ENCODE data around the gene S100A12.

The S100A12 gene

GRCh38 chr1:153364766-153365666 is 10.4 kb downstream of the S100A12 start:
- DNase-seq: no peak

GRCh38 chr1:153364156-153364555 is 11.3 kb downstream of the S100A12 start:
- DNase-seq: no peak

DNA sequence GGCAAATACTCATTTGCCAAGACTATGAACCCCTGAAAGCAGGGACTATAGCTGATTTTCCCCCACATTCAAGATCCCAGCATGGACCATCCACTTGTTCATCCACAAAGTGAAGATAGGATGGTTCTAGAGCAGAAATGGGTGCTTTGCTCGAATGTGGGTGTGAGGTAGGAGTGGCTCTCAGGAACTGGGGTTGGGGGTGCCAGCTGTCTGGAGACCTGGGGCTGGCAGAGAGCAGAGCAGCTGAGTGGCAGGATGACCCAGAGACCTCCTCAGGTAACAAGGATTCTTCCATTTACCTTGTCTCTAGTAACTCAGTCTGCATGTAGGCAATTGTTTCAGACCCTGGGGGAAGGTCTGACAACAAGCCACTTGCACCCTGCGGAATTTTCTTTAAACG is 11.8 kb downstream of the S100A12 start:
- no peak for DNase-seq

GRCh38 chr1:153362187-153362775 is 13.1 kb downstream of the S100A12 start:
- no peak for DNase-seq

GRCh38 chr1:153361480-153362109 is 13.8 kb downstream of the S100A12 start:
- no peak for DNase-seq

GRCh38 chr1:153360592-153361479 is 14.6 kb downstream of the S100A12 start:
- DNase-seq: no peak

- DNase-seq: no peak
These were observed 15.2 kb downstream of the S100A12 start for GRCh38 chr1:153360190-153360589.

DNA sequence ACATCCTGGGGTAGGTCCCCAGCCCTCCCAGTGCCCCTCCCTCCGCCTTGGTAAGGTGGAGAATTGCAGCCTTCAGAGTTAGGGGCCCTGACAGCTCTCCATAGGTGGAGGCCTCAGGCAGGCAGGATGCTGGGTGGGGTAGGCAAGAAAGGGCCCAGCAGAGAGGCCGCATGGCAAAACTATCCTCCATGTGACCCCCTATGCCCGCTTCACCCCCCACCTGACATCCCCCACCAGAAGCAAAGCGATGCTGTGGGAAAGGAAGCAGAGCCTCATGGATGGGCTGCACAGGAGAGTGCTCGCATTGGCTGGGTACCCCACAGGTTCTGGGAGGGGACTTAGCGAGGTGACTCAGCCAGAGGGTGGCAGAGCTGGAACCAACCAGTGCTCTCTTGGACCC is 16.2 kb downstream of the S100A12 start:
- no peak for DNase-seq

GRCh38 chr1:153358691-153358975 is 16.8 kb downstream of the S100A12 start:
- no peak for DNase-seq

GRCh38 chr1:153357853-153358690 is 17.3 kb downstream of the S100A12 start, which contains the start of gene S100A9:
Gene S100A9, plus strand, starts transcription at chr1:153357854. Its CDS starts 430 bp downstream, at chr1:153358284.
- DNase-seq: no peak

- no peak for DNase-seq
These were observed 18.2 kb downstream of the S100A12 start for GRCh38 chr1:153357076-153357852.

GRCh38 chr1:153356392-153357075 is 18.9 kb downstream of the S100A12 start:
- no peak for DNase-seq

DNA sequence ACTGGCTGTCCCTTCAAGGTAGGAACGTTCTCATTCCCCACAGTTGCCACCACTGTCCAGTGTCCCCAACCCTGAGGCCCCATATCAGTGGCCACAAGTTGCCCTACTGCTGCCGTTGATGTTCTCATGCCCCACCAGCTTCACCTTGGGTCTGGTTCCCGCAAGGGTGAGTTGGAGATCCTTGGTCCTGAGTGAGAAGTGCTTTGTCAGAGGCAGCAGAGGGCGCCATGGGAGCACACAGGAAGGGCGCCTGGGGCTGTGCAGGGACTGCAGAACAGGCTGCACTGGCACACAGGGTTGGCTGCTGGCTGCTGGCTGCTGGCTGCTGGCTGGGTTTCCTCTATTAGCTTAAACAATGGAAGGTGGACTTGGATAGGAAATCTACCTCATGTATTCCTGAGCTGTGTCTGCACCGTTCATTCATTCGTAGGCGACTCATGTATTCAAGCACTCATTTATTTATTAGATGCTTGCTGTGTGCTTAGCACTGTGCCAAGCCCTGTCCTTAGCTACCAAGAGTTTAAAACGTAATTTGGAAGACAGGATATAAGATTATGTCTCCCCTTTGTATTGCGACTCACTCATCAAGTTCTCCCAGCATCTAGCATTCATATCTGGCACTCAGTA is 19.9 kb downstream of the S100A12 start:
- no peak for DNase-seq

DNA sequence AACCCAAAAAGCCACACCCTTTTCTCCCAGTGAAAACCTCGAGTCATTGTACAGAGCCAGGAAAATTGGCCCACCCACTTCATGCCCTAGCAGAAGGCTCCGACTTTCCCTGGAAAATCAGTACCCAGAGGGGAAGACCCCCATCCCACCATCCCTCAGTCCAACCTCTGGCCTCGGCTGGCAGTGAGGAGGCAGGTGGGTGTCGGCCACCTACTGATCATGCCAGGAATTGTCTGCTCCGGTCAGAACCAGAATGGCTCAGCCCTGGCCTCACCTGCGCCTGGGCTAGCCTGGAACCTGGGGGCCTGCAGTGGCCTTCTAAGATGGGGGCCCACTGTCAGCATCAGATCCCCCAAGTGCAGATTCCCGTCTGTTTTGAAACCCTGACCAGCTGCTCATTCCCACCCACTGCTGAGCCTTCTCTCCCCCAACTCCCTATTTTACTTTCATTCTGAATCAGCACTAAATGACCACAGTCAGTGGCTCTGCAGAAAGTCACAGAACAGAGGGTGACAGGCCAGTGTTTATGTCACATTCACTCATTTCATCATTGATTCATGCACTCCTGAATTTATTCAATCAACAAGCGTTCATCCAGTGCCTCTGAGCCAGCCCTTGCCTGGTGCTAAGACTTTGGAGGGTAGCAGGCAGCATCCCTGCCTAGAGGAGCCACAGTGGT is 20.8 kb downstream of the S100A12 start:
- DNase-seq: no peak

- DNase-seq: no peak
These were observed 22.0 kb downstream of the S100A12 start for GRCh38 chr1:153353226-153353947.

- peak; percentile 74 for DNase-seq
These were observed 22.9 kb downstream of the S100A12 start for GRCh38 chr1:153352523-153352922.

DNA sequence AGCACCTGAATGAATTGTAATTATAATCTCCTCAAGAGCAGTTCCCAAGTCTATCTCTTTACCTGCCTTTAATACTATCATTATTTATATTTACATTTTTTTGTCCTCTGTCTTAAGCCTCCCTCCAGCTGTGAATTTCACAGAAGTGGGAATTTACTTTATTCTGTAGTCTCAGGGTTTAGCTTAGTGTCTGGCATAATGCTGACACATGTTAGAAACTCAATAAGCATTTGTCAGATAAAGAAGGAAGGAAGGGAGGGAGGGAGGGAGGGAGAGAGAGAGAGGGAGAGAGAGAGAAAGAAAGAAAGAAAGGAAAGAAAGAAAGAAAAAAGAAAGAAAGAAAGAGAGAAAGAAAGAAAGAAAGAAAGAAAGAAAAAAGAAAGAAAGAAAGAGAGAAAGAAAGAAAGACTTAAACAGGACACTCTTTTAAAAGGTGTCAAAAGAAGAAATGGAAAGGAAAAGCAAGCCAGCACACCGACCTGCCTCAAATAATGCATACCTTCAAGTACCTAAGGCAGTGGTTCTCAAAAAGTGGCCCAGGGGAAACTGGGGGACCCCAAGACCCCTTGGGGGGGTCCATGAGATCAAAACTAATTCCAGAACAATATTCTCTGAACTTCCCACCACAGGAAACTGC is 25.0 kb downstream of the S100A12 start:
- no peak for DNase-seq

Data from NCI-H2227 treated with DMSO at 0.1 percent for 48 hours (cell line).